H1 (cell line): ENCODE measurements around the gene SLC25A21. TPM values are rescaled to one million over a fixed set of nuclear protein-coding genes. Genes with fewer than 3 reads are reported as not detected.

ENCODE experiments used
- CTCF ChIA-PET: fragments of 300-600 bp; sonication (Branson Sonifier 250); formaldehyde crosslinking; loops from one replicate; lab custom pipeline; 2021; ENCODE audit not compliant: partially characterized antibody; lab: Charles Lee
- POLR2A ChIA-PET: fragments of 300-600 bp; sonication (Branson Sonifier 250); formaldehyde crosslinking; loops from one replicate; lab custom pipeline; 2021; ENCODE audit warnings: inconsistent platforms; ENCODE audit not compliant: partially characterized antibody; lab: Charles Lee
- DNase-seq, 2 experiments: peaks; one replicate each; pipeline versions ENCODE4 v3.0.0 to v3.0.0-alpha.2; 2010 to 2022; ENCODE audit warnings: low spot score in 2 of 2, low read depth in 1 of 2, mixed read lengths in 1 of 2
- FAIRE-seq: peaks from 2 replicates; lab custom pipeline; 2011; peaks lifted over from hg19 to GRCh38; lab: Jason Lieb, UNC
- H2AFZ ChIP-seq: 2 replicates; pipeline ENCODE4 v1.8.1; 2012; ENCODE audit warnings: low read length, inconsistent platforms
- H2AK5ac ChIP-seq: 2 replicates; pipeline ENCODE4 v1.6.1; 2013; ENCODE audit warnings: low read depth, low read length
- H2BK120ac ChIP-seq: replicated peaks from 2 replicates; pipeline ENCODE3; 2013; ENCODE audit warnings: low read depth, low read length, inconsistent platforms
- H2BK12ac ChIP-seq: 2 replicates; pipeline ENCODE4 v1.6.1; 2013; ENCODE audit warnings: low read depth, low read length
- H2BK15ac ChIP-seq: 2 replicates; pipeline ENCODE4 v1.6.1; 2013; ENCODE audit warnings: low read length
- H2BK20ac ChIP-seq: 2 replicates; pipeline ENCODE4 v1.6.1; 2013; ENCODE audit warnings: low read length
- H2BK5ac ChIP-seq: 2 replicates; pipeline ENCODE4 v1.6.1; 2013; ENCODE audit warnings: low read depth, low read length
- H3K14ac ChIP-seq: 2 replicates; pipeline ENCODE4 v1.6.1; 2013; ENCODE audit warnings: inconsistent platforms; ENCODE audit not compliant: insufficient read length
- H3K18ac ChIP-seq: 2 replicates; pipeline ENCODE4 v1.6.1; 2013; ENCODE audit warnings: low read length; ENCODE audit errors: extremely low read depth
- H3K23ac ChIP-seq: 2 replicates; pipeline ENCODE4 v1.6.1; 2013; ENCODE audit warnings: inconsistent platforms; ENCODE audit not compliant: insufficient read length
- H3K23me2 ChIP-seq: 2 replicates; pipeline ENCODE4 v1.6.1; 2013; ENCODE audit warnings: low read depth, low read length
- H3K27ac ChIP-seq: 2 replicates; pipeline ENCODE4 v1.6.1; 2011; ENCODE audit warnings: low read depth, low read length, inconsistent platforms
- H3K27me3 ChIP-seq, 4 experiments: replicated peaks in 1 of 4; 1 replicate in 1 of 4; 2 replicates in 3 of 4; pipeline versions ENCODE4 v1.6.1 to v1.8.1; 2011 to 2013; ENCODE audit warnings: low read length in 3 of 4, mild to moderate bottlenecking in 3 of 4, inconsistent platforms in 2 of 4, mixed read lengths in 2 of 4, moderate library complexity in 1 of 4; ENCODE audit not compliant: control insufficient read depth in 3 of 4, insufficient read depth in 3 of 4; ENCODE audit errors: extremely low read depth in 1 of 4
- H3K36me3 ChIP-seq, 4 experiments: 2 replicates each; pipeline versions ENCODE4 v1.6.1 to v1.8.1; 2011 to 2013; ENCODE audit warnings: mild to moderate bottlenecking in 4 of 4, low read length in 3 of 4, moderate library complexity in 2 of 4, control low read depth in 1 of 4, inconsistent platforms in 1 of 4; ENCODE audit not compliant: insufficient read depth in 4 of 4, control insufficient read depth in 2 of 4
- H3K4ac ChIP-seq: replicated peaks from 2 replicates; pipeline ENCODE3; 2013; ENCODE audit warnings: low read length, low read depth, mixed read lengths, inconsistent platforms; ENCODE audit not compliant: insufficient read length
- H3K4me1 ChIP-seq, 4 experiments: replicated peaks in 1 of 4; 1 replicate in 1 of 4; 2 replicates in 3 of 4; pipeline versions ENCODE4 v1.6.1 to v1.8.1; 2011 to 2013; ENCODE audit warnings: low read length in 3 of 4, inconsistent platforms in 2 of 4, mixed read lengths in 1 of 4; ENCODE audit not compliant: insufficient read depth in 4 of 4, control insufficient read depth in 3 of 4
- H3K4me2 ChIP-seq, 2 experiments: 2 replicates each; pipeline versions ENCODE4 v1.6.1 to v1.8.1; 2011 to 2013; ENCODE audit warnings: low read depth in 2 of 2, low read length in 2 of 2, control low read depth in 1 of 2, inconsistent platforms in 1 of 2, mild to moderate bottlenecking in 1 of 2; ENCODE audit not compliant: insufficient read depth in 1 of 2
- H3K4me3 ChIP-seq, 4 experiments: fragments of 200-600, 300-600 bp in 1 of 4; sonication (generic), shearing (Covaris generic), sonication (Bioruptor Twin) in 1 of 4; 2 replicates each; pipeline versions ENCODE4 v1.5.1 to v1.8.1; 2011 to 2016; ENCODE audit warnings: low read length in 4 of 4, low read depth in 3 of 4, control low read depth in 2 of 4, inconsistent platforms in 2 of 4, mild to moderate bottlenecking in 2 of 4, mixed read lengths in 1 of 4, moderate library complexity in 1 of 4; ENCODE audit not compliant: insufficient read depth in 2 of 4; ENCODE audit errors: extremely low read depth in 1 of 4
- H3K56ac ChIP-seq: replicated peaks from 2 replicates; pipeline ENCODE3; 2013; ENCODE audit warnings: low read depth, mild to moderate bottlenecking, mixed read lengths, low read length, inconsistent platforms; ENCODE audit not compliant: insufficient read length
- H3K79me1 ChIP-seq: 2 replicates; pipeline ENCODE4 v1.6.1; 2013; ENCODE audit warnings: low read depth, low read length, control low read depth
- H3K79me2 ChIP-seq, 2 experiments: 2 replicates each; pipeline versions ENCODE4 v1.6.1 to v1.8.1; 2012 to 2013; ENCODE audit warnings: low read length in 2 of 2, mild to moderate bottlenecking in 2 of 2, inconsistent platforms in 1 of 2; ENCODE audit not compliant: insufficient read depth in 2 of 2, control insufficient read depth in 1 of 2
- H3K9ac ChIP-seq, 4 experiments: replicated peaks in 1 of 4; 1 replicate in 1 of 4; 2 replicates in 3 of 4; pipeline versions ENCODE4 v1.6.1 to v1.8.1; 2011 to 2013; ENCODE audit warnings: low read depth in 3 of 4, low read length in 3 of 4, control low read depth in 2 of 4, mild to moderate bottlenecking in 2 of 4, moderate library complexity in 2 of 4, inconsistent platforms in 1 of 4; ENCODE audit errors: extremely low read depth in 1 of 4
- H3K9me3 ChIP-seq, 2 experiments: 2 replicates each; pipeline versions ENCODE4 v1.6.1 to v1.8.1; 2012 to 2013; ENCODE audit warnings: mild to moderate bottlenecking in 2 of 2, moderate library complexity in 2 of 2, control low read depth in 1 of 2, inconsistent platforms in 1 of 2, low read depth in 1 of 2, low read length in 1 of 2, mixed read lengths in 1 of 2; ENCODE audit not compliant: insufficient read depth in 2 of 2
- H4K20me1 ChIP-seq, 2 experiments: replicated peaks in 1 of 2; 2 replicates each; pipeline versions ENCODE3 to v1.8.1; 2011 to 2013; ENCODE audit warnings: inconsistent platforms in 2 of 2, low read length in 2 of 2, mild to moderate bottlenecking in 1 of 2; ENCODE audit not compliant: insufficient read depth in 2 of 2, control insufficient read depth in 1 of 2
- H4K5ac ChIP-seq: 2 replicates; pipeline ENCODE4 v1.6.1; 2013; ENCODE audit warnings: low read length, low read depth, mixed read lengths, inconsistent platforms; ENCODE audit not compliant: insufficient read length
- H4K8ac ChIP-seq: 2 replicates; pipeline ENCODE4 v1.8.0; 2013; ENCODE audit warnings: mild to moderate bottlenecking, moderate library complexity, low read length, inconsistent platforms; ENCODE audit not compliant: insufficient read depth; ENCODE audit errors: extremely low read depth
- H4K91ac ChIP-seq: replicated peaks from 2 replicates; pipeline ENCODE3; 2013; ENCODE audit warnings: low read length, mixed read lengths, inconsistent platforms; ENCODE audit not compliant: insufficient read length
- BRCA1 ChIP-seq: IDR thresholded peaks from 2 replicates; pipeline ENCODE4 v1.6.1; 2012; ENCODE audit warnings: low read depth, low read length, improper control_type of control experiment
- CTBP2 ChIP-seq: IDR thresholded peaks from 2 replicates; pipeline ENCODE4 v1.7.0; 2011; ENCODE audit warnings: borderline replicate concordance, mild to moderate bottlenecking, moderate library complexity, mixed read lengths, low read length; ENCODE audit not compliant: insufficient read depth, insufficient read length
- TAF1 ChIP-seq: IDR thresholded peaks from 2 replicates; pipeline ENCODE4 v1.6.1; 2011; ENCODE audit warnings: mild to moderate bottlenecking, low read depth, low read length
- YY1 ChIP-seq: IDR thresholded peaks from 2 replicates; pipeline ENCODE4 v1.6.1; 2011; ENCODE audit warnings: low read depth, mild to moderate bottlenecking, low read length
- polyA plus RNA-seq, 7 experiments: library from polyadenylated mRNA; depleted of rRNA in 3 of 7; stranded (reverse) in 5 of 7; unstranded in 2 of 7; fragments of >200 nt in 5 of 7; fragments of 200-250 nt in 2 of 7; gene quantifications; 1 replicate in 5 of 7; 2 replicates in 1 of 7; 4 replicates in 1 of 7; pipeline versions ENCODE4 v1.2.1 to v1.2.3, GENCODE V29; 2011 to 2013; ENCODE audit warnings: missing spikeins in 2 of 7, mixed read lengths in 2 of 7
- total RNA-seq: library from RNA; stranded (reverse); fragmentation: NEBNext Ultra II Directional; extraction: Animal tissue kit (Norgen Biotek cat#: 25700); gene quantifications from 2 replicates; pipeline ENCODE4 v1.2.1, GENCODE V29; 2021

Gene SLC25A21
- total and polyA plus RNA-seq, 2 of the 8 experiments (the other 6 are each of a cell fraction or from before 2014, with no cell fraction given): 6.9 to 15.7 TPM

DNA sequence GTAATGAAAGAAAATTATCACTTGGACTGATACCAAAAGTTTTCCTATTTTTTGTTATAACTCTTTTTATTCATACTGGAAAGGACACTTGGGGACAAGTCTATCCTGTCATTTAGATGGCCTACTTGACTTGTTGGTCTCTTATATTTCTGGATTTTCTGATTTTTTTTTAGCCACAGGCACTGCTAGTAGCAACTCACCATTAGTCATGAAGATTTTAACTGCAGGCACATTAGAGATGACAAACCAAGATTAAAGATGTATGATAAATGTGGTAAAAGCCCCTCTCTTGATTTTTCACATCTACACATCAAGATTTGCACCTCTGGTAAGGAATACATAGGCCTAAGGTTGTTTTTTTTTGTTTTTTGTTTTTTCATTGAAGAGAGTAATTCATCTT, 217.0 kb downstream of the SLC25A21 start:
- no peak overlapping the region for H3K14ac ChIP-seq
- H2BK20ac ChIP-seq: no peak overlapping the region
- TF ChIP-seq TAF1 (no peak), BRCA1 (no peak), YY1 (no peak), CTBP2 (no peak)

More for the DNA sequence above, 217.0 kb downstream of the SLC25A21 start:
- H3K18ac ChIP-seq: no peak overlapping the region
- no peaks in the 10 kb centered on the region for H3K79me1 ChIP-seq
- no peak overlapping the region for H2BK12ac ChIP-seq
- DNase-seq (no peak), FAIRE-seq (no peak)
- H3K23ac ChIP-seq: no peak overlapping the region
- no peak overlapping the region for H2AFZ ChIP-seq
- no peak overlapping the region for H4K91ac ChIP-seq
- no peak overlapping the region for H3K4me2 ChIP-seq
- H2BK15ac ChIP-seq: no peak overlapping the region
- no peaks in the 10 kb centered on the region; the same call in 1 of the 2 replicates for H3K23me2 ChIP-seq
- H2AK5ac ChIP-seq: no peak overlapping the region
- ChIA-PET CTCF (no interaction called here), POLR2A (no interaction called here)
- H3K27ac ChIP-seq: no peak overlapping the region
- H3K4me1 ChIP-seq: peaks cover 0 to 2% (median 0%) of the 10 kb centered on the region in 4 experiments; a peak in 2 of 7 replicates
- no peak overlapping the region for H3K9ac ChIP-seq
- H3K79me2 ChIP-seq: no peaks in the 10 kb centered on the region
- H4K8ac ChIP-seq: no peak overlapping the region
- no peak overlapping the region for H3K4me3 ChIP-seq
- no peaks in the 10 kb centered on the region for H3K36me3 ChIP-seq
- no peaks in the 10 kb centered on the region for H3K9me3 ChIP-seq
- no peak overlapping the region for H3K4ac ChIP-seq
- no peaks in the 10 kb centered on the region for H4K20me1 ChIP-seq
- H2BK5ac ChIP-seq: no peak overlapping the region
- H4K5ac ChIP-seq: no peak overlapping the region
- H3K27me3 ChIP-seq: no peaks in the 10 kb centered on the region
- no peak overlapping the region for H3K56ac ChIP-seq
- no peak overlapping the region for H2BK120ac ChIP-seq
